ELF-1 (cell line): ENCODE results near the gene PURB.
"Not testable (repeated sequence)": the region's sequence is repeated elsewhere in the genome, so short reads cannot be mapped to it uniquely, and the experiment has no call there.

Experiments used
- DNase-seq: peaks from one replicate; pipeline ENCODE4 v3.0.0-alpha.2; 2016; ENCODE audit warnings: low read depth, low spot score

PURB gene

DNA sequence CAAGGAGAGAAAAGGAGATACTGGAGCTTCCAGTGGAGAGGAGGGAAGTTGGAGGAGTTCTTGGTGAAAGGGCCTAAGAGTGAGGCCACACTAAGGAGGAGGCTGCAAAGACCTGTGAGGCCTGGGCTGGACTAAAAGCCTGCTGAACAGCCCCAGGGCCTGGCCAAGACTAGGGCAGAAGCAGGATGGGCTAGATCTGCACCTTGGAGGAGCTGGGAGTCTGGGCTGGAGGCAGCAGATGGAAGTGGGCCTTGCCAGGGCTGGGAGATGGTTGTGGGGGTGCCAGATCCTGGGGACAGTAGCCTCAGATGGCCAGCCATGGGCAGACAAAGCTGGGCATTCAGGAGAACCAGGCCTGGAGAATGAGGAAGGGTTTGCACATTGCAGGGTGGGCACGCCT lies 6.5 kb upstream of the PURB start:
- no peak for DNase-seq

GRCh38 chr7:44891372-44891771 lies 6.0 kb upstream of the PURB start:
- no peak for DNase-seq

DNA sequence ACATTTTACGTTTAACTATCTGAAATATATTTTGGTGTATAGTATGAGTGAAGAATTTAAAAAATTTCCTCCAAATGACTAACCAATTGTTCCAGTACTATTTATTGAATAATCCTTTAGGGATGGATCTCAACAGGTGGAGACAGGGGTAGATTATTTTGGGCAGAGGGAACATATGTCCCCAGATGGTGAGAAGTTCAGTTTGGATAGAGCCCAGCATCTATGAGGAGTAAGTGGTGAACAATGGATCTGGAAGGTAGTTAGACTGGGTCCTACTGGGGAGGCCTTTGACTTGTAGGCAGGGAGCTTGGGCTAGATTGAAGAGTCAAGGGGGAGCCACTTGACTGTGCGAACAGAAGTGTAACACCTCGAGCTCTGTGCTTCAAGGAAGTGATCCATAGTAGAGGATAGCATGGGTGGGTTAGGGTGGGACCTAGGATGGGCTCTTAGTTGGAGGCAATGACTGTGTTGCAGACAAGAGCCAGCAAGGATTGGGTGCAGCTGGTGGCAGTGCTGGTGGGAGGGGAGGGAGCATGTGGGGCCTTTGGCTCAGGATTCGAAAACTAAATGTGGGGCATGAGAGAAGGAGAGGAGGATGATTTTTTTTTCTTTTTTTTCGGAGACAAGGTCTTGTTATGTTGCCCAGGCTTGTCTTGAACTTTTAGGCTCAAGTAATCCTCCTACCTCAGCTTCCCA lies 3.9 kb upstream of the PURB start:
- DNase-seq: no peak

- DNase-seq: no peak
Measured at GRCh38 chr7:44887293-44887692, 2.0 kb upstream of the PURB start.

DNA sequence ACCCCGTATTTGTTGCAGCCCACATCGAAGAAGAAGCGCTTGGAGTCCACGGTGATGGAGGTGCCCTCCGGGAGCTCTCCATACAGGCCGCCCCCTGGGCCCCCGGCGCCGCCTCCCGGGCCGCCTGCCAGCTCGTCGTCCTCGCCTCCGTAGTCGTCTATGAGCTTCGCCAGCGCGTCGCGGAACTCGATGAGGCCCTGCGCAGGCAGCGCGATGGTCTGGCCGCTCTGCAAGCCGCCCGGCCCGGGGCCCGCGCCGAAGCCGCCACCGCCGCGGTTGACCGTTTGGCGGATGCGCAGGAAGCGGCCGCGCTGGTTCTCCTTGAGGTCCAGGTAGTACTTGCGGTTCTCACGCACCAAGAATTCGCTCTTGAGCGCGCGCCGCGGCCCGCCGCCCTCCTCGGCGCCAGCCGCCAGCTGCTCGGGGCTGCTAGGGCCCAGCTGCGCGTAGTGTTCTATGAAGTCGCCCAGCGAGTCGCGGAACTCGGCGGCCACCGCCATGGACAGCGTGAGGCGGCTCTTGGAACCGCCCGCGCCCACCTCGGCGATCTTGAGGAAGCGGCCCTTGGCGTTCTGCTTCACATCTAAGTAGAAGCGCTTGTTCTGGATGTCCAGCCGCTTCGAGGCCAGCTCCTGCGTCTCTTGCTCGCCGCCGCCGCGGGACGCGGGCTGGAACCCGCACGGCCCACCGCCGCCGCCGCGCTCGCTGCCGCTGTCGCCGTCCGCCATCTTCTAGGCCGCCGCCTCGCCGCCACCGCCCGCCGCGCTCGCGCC lies 523 bp downstream of the PURB start:
- peak; percentile 63 for DNase-seq

- no peak for DNase-seq
Measured at GRCh38 chr7:44883961-44884620, 1.2 kb downstream of the PURB start.

DNA sequence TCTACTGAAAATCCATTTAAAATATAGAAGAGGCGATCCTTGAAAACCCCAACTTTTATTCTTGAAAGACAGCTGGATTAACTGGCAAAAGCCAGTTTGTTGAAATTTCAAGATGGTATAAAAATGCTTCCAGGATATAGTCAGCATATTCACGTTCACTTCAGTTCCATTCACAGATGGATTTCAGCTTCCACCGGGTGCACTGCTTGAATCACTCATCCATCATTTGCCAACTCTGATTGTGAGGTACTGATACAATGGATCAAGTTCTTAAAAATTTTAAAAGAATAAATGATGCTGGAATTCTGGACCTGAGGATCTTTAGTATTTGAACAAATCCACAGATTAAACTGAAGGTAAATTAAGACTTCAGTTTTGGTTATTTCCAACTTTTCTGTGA lies 2.4 kb downstream of the PURB start:
- DNase-seq: no peak

DNA sequence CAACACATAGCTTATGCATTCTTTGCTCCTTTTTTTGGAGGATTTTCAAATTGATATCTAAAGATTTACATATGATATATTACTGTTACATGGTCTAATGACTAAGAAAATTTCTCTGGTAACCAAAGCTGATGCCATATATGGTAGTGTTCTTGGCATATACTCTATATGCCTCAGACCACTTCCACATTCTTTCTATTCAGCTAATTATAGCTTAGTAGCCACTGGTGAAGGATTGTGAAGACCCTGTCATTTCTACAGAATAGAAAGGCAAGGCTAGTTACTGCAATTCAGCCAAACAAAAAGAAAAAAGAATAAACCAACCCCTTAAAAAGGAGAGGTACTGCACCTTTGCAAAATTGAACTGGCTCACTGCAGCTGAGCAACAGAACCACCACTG lies 3.7 kb downstream of the PURB start:
- no peak for DNase-seq

GRCh38 chr7:44881066-44881600 lies 4.2 kb downstream of the PURB start:
- DNase-seq: no peak

GRCh38 chr7:44880317-44881018 lies 4.9 kb downstream of the PURB start:
- no peak for DNase-seq

DNA sequence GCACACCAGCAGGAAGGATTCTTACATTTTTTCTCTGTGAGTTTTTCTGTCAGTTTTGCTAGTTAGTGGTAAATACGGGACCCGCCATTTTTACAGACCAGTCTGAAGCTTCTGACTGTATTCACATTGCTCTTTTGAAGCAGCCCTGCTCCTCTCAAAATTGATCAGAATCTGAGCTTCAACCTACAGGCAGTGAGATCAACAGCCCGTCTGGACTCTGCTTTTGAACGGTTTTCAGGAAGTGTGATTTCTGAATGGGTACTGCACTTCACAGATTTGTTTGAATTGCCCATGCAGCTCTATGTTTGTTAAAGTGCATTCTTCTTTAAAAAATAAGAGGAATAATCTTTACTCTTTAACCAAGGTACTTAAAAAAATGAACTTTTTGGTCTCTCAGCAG lies 8.9 kb downstream of the PURB start:
- no peak for DNase-seq

- DNase-seq: no peak
Measured at GRCh38 chr7:44875241-44875640, 10.1 kb downstream of the PURB start.

GRCh38 chr7:44872787-44873186 lies 12.5 kb downstream of the PURB start:
- DNase-seq: no peak

- not testable (repeated sequence) for DNase-seq
Measured at GRCh38 chr7:44871918-44872317, 13.4 kb downstream of the PURB start.

DNA sequence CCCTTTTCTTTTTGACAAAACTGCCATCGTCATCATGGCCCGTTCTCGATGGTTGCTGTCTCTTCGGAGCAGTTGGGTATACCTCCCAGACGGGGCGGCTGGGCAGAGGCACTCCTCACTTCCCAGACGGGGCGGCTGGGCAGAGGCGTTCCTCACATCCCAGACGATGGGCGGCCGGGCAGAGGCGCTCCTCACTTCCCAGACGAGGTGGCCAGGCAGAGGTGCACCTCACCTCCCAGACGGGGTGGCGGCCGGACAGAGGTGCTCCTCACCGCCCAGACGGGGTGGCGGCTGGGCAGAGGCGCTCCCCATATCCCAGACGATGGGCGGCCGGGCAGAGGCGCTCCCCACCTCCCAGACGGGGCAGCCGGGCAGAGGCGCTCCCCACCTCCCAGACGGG lies 14.6 kb downstream of the PURB start:
- not testable (repeated sequence) for DNase-seq

- not testable (repeated sequence) for DNase-seq
Measured at GRCh38 chr7:44870336-44870735, 15.0 kb downstream of the PURB start.

DNA sequence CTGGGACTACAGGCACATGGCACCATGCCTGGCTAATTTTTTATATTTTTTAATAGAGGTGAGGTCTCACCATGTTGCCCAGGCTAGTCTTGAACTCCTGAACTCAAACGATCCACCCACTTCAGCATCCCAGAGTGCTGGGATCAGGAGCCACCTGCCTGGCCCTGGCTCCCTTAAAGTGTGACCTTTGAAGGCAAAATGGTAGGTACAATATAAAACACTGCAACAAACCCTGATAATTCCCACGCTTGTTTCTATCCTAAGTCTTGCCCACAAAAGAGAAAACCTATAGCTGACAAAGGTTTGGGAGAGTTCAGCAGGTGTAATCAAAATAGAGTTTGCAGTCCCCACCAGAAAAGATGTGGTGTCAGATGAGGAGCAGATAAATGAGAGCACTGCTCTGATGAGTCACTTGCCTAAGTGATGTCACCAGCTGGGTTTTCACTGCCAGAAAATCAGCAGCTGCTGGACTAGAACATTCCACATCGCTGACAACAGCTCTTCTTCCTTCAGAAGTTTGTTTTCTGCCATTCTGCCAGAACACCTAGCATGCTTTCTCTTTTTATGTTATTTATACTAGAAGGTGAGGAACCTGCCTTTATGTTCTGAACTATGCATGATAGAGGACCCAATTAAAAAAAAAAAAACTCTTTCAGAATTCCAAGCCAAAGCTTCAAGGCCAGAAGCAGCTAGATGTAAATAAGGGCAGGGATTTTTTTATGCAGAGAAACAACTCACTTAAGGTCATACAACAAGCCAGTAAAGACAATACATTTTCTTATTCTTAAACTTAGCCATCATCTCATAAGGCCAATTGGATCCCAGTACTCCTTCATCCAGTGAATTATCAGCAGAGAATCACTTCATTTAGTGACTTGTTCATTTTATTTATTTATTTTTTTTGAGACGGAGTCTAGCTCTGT lies 18.0 kb downstream of the PURB start:
- DNase-seq: peak; percentile 26

GRCh38 chr7:44861949-44862348 lies 23.4 kb downstream of the PURB start:
- DNase-seq: not testable (repeated sequence)

DNA sequence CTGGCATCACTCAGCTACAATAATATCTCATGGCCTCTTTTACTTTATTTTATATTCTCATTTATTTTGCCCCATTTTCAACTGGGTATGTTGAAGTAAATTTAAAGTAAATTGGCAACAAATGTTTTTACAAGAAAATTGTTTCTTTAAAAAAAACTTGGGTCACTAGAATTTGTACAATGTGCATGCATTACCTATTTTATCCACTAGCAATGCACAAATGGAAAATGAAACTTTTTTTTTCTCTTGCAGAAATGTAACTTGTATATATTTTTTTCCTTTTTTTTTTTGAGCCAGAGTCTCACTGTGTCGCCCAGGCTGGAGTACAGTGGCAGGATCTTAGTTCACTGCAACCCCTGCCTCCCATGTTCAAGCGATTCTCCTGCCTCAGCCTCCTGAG lies 27.2 kb downstream of the PURB start:
- no peak for DNase-seq

GRCh38 chr7:44854644-44855364 lies 30.5 kb downstream of the PURB start:
- no peak for DNase-seq
